Measurements from ENCODE around the gene RSRC1.

RSRC1 gene

GRCh38 chr3:158094235-158095110 lies 15.4 kb upstream of the RSRC1 start:
- H3K4me3 ChIP-seq (ENCODE audit: low read depth, low read length), result no peak overlapping the region
- TF ChIP-seq CTCF (IDR thresholded peaks at IDR 0.05; ENCODE audit: insufficient read depth, low read length, missing control alignments), result no peak
- ChIA-PET CTCF (interaction anchor here (1.0 to 2.1 kb wide), 3 partner anchors 10 to 340 kb away, joined by 3 to 13 read pairs (median 4); no protein-coding TSS in a partner anchor), POLR2A (no interaction called here)
- DNase-seq (ENCODE audit: low read depth, low spot score), result no peak

DNA sequence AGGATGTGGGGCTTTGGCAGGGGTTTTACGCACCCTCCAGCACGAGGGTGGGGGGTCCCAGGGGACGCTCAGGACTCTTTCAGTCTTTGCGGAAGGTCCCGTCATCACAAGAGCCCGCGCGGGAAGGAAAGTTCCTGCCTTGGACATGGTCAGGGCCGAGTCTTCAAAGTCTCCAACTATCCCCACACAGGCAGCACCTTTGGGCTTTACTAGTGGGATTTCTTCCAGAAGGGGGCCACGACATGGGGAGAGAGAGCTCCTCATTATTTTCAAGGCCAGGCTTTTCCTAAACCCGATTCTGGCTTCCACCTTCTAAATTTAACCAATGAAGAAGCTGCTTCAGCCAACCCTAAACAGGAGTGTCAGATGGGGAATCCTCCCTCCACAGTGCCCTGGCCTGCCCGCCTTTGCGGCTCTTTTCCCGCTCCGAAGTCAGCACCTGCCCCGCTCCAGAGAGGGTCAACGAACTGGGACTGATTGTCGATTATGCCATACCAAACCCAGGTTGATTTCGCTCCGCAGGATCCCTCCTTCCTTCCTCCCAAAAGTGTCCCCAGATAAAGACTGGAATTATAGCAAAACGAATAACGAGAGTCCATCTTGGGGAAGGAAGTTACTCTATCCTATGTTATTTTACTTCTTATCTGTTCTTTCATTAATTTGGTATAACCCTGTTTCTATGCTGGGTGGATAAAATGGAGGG lies 14.6 kb upstream of the RSRC1 start:
- TF ChIP-seq CTCF (IDR thresholded peaks at IDR 0.05; ENCODE audit: insufficient read depth, low read length, missing control alignments), result no peak
- DNase-seq (ENCODE audit: low read depth, low spot score), result no peak
- CTCF ChIA-PET, result interaction anchor here (1.0 to 2.1 kb wide), 3 partner anchors 11 to 339 kb away, joined by 4 to 13 read pairs (median 6); no protein-coding TSS in a partner anchor
- POLR2A ChIA-PET, result no interaction called here
- H3K4me3 ChIP-seq (ENCODE audit: low read depth, low read length), result no peak overlapping the region

- H3K4me3 ChIP-seq (ENCODE audit: low read depth, low read length), result no peak overlapping the region
- ChIA-PET POLR2A (no interaction called here), CTCF (interaction anchor here (1.0 kb wide), 1 partner anchor 338 kb away, joined by 6 read pairs; no protein-coding TSS in a partner anchor)
- TF ChIP-seq CTCF (IDR thresholded peaks at IDR 0.05; ENCODE audit: insufficient read depth, low read length, missing control alignments), result no peak
- DNase-seq (ENCODE audit: low read depth, low spot score), result no peak
Observed at GRCh38 chr3:158095814-158096704, 13.8 kb upstream of the RSRC1 start.

- ChIA-PET CTCF (no interaction called here), POLR2A (no interaction called here)
- no peak for DNase-seq (ENCODE audit: low read depth, low spot score)
- no peak overlapping the region for H3K4me3 ChIP-seq (ENCODE audit: low read depth, low read length)
- no peak for TF ChIP-seq CTCF (IDR thresholded peaks at IDR 0.05; ENCODE audit: insufficient read depth, low read length, missing control alignments)
Observed at GRCh38 chr3:158097081-158097592, 12.8 kb upstream of the RSRC1 start.

DNA sequence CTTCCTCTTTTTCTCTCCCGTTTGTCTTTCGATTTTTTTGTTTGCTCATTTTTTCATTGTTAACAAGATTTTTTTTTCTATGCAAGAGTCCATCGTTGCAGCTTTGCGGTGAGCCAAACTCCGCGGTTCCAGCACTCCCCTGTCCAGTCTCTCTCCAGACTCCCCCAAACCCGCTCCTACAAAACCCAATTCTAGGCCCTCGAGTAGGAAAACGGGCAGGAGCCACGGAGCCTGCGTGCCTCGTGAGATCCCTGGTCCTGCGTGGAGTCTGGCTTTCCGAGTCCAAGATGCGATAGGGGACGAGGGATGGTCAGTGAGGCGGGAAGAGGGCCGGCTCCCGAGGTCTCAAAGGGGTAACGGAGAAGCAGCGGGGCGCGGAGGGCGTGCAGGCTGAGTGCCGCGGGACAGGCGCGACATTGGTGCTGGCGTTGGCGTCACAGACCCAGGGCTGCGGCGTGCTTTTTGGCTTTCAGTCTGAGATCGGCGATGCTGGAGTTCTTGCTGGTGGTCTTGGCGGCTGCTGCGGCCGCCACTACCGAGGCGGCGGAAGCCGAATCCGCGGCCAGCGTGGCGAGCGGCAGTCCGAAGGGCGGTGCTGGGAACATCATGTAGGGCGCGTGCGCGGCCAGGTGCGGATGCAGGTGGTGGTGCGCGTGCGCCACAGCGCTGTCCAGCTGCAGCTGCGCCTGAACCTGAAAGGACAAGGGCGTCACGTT lies 12.1 kb upstream of the RSRC1 start:
- CTCF ChIA-PET, result no interaction called here
- no peak for TF ChIP-seq CTCF (IDR thresholded peaks at IDR 0.05; ENCODE audit: insufficient read depth, low read length, missing control alignments)
- no peak for DNase-seq (ENCODE audit: low read depth, low spot score)
- POLR2A ChIA-PET, result no interaction called here
- no peak overlapping the region for H3K4me3 ChIP-seq (ENCODE audit: low read depth, low read length)

Measured in AG04449 (cell line).